HG03066 (cell line): Measurements from ENCODE around the gene UTRN.

ENCODE experiments used
- ATAC-seq: cut with Tn5 transposase; IDR thresholded peaks from one replicate; pipeline ENCODE4 v1.9.1; 2021; ENCODE audit warnings: low read depth; ENCODE audit not compliant: unreplicated experiment

Gene UTRN

GRCh38 chr6:144279484-144280150, 5.5 kb upstream of the UTRN start:
- no peak for ATAC-seq

GRCh38 chr6:144283646-144284477, 1.3 kb upstream of the UTRN start:
- ATAC-seq: no peak

GRCh38 chr6:144284478-144284782, 705 bp upstream of the UTRN start:
- no peak for ATAC-seq

GRCh38 chr6:144285548-144285797, 338 bp downstream of the UTRN start:
- peak; percentile 25 for ATAC-seq

GRCh38 chr6:144285798-144286502, 815 bp downstream of the UTRN start:
- peak; percentile 45 for ATAC-seq

- no peak for ATAC-seq
Measured at GRCh38 chr6:144286503-144287393, 1.6 kb downstream of the UTRN start.

- no peak for ATAC-seq
Measured at GRCh38 chr6:144289006-144289405, 3.9 kb downstream of the UTRN start.

- no peak for ATAC-seq
Measured at GRCh38 chr6:144292372-144292771, 7.2 kb downstream of the UTRN start.

GRCh38 chr6:144294016-144294415, 8.9 kb downstream of the UTRN start:
- no peak for ATAC-seq

GRCh38 chr6:144295211-144295610, 10.1 kb downstream of the UTRN start:
- no peak for ATAC-seq

GRCh38 chr6:144295981-144296767, 11.0 kb downstream of the UTRN start:
- ATAC-seq: no peak

- ATAC-seq: no peak
Measured at GRCh38 chr6:144296973-144297372, 11.8 kb downstream of the UTRN start.

- no peak for ATAC-seq
Measured at GRCh38 chr6:144297511-144298100, 12.5 kb downstream of the UTRN start.

- ATAC-seq: no peak
Measured at GRCh38 chr6:144298194-144298593, 13.1 kb downstream of the UTRN start.

- no peak for ATAC-seq
Measured at GRCh38 chr6:144298916-144299315, 13.8 kb downstream of the UTRN start.

GRCh38 chr6:144302701-144303372, 17.7 kb downstream of the UTRN start:
- ATAC-seq: no peak

GRCh38 chr6:144304223-144304848, 19.2 kb downstream of the UTRN start:
- ATAC-seq: no peak

- ATAC-seq: peak; percentile 39
Measured at GRCh38 chr6:144305567-144305966, 20.4 kb downstream of the UTRN start.

GRCh38 chr6:144305985-144306384, 20.9 kb downstream of the UTRN start:
- peak; percentile 98 for ATAC-seq
